ENCODE data around the gene TMEM176A. TPM values are rescaled to one million over a fixed set of nuclear protein-coding genes. Genes with fewer than 3 reads are reported as not detected.

TMEM176A gene
- total RNA-seq, 1 experiment from 2014 or later: not detected

- TF ChIP-seq REST (IDR thresholded peaks at IDR 0.05; ENCODE audit: low read depth) (no peak), EGR1 (IDR thresholded peaks at IDR 0.05; ENCODE audit: low read depth) (no peak), CBX3 (IDR thresholded peaks at IDR 0.05; ENCODE audit: low read depth) (no peak), FOSL1 (IDR thresholded peaks at IDR 0.05; ENCODE audit: low read depth) (no peak), POLR2A (IDR thresholded peaks at IDR 0.05; ENCODE audit: borderline replicate concordance, extremely low read depth, insufficient read depth, insufficient read length) (no peak)
Observed at GRCh38 chr7:150759479-150759878, 41.1 kb upstream of the TMEM176A start (continued).

- intact Hi-C loops (cut with micrococcal nuclease): no loop called here
- no peaks in the 10 kb centered on the region for H3K9me3 ChIP-seq (ENCODE audit: control insufficient read depth in 1 of 2, insufficient read depth in 1 of 2, low read depth in 1 of 2, low read length in 2 of 2)
- no peaks in the 10 kb centered on the region for H3K36me3 ChIP-seq (ENCODE audit: control insufficient read depth in 1 of 2, insufficient read depth in 2 of 2, low read length in 2 of 2)
- ChIA-PET POLR2A (no interaction called here), RAD21 (ENCODE audit: low non-redundant PET in 1 of 2, low total read pairs in 2 of 2, uncharacterized antibody in 2 of 2, unreplicated experiment in 2 of 2) (no interaction called here), CTCF (no interaction called here)
- no peaks in the 10 kb centered on the region for H4K20me1 ChIP-seq (ENCODE audit: insufficient read depth)
- H3K4me1 ChIP-seq (ENCODE audit: control insufficient read depth in 1 of 2, insufficient read depth in 2 of 2, low read length in 2 of 2): no peaks in the 10 kb centered on the region
- no peak overlapping the region for H3K9ac ChIP-seq (ENCODE audit: low read length)
- BruUV-seq (replicated peaks): no TSS peak
- no peak overlapping the region for H3K27ac ChIP-seq (ENCODE audit: low read depth, low read length)
- H3K4me3 ChIP-seq (replicated peaks in 1 of 2; ENCODE audit: low read depth in 1 of 2, low read length in 2 of 2): no peak overlapping the region
- DNase-seq (ENCODE audit: low read depth, low spot score): no peak
- H2AFZ ChIP-seq (ENCODE audit: low read depth, low read length, poor library complexity, severe bottlenecking): no peak overlapping the region
- TF ChIP-seq CBX3 (IDR thresholded peaks at IDR 0.05; ENCODE audit: low read depth) (no peak), REST (IDR thresholded peaks at IDR 0.05; ENCODE audit: low read depth) (no peak), JUND (IDR thresholded peaks at IDR 0.05) (no peak), ELF1 (IDR thresholded peaks at IDR 0.05; ENCODE audit: borderline replicate concordance, low read depth) (no peak), YY1 (IDR thresholded peaks at IDR 0.05; ENCODE audit: extremely low read depth, insufficient replicate concordance, low read depth, low read length) (no peak), RAD21 (IDR thresholded peaks at IDR 0.05; ENCODE audit: low read depth) (no peak), POLR2AphosphoS5 (IDR thresholded peaks at IDR 0.05; ENCODE audit: low read depth, low read length) (no peak), EZH2 (IDR thresholded peaks at IDR 0.05) (no peak), EZH2phosphoT487 (IDR thresholded peaks at IDR 0.05; ENCODE audit: borderline replicate concordance) (no peak), SRF (IDR thresholded peaks at IDR 0.05; ENCODE audit: low read depth) (no peak), FOSL1 (IDR thresholded peaks at IDR 0.05; ENCODE audit: low read depth) (no peak), POLR2A (IDR thresholded peaks at IDR 0.05; ENCODE audit: borderline replicate concordance, extremely low read depth, insufficient read depth, insufficient read length) (no peak), ZNF274 (IDR thresholded peaks at IDR 0.05; ENCODE audit: low read depth, low read length) (no peak), TCF7L2 (IDR thresholded peaks at IDR 0.05; ENCODE audit: borderline replicate concordance, extremely low read depth, insufficient read depth, insufficient read length) (no peak)
- no peaks in the 10 kb centered on the region for H3K9me2 ChIP-seq (ENCODE audit: insufficient read depth)
- no peaks in the 10 kb centered on the region for H3K79me2 ChIP-seq (ENCODE audit: insufficient read depth, low read length)
- no peak overlapping the region for H3K4me2 ChIP-seq (ENCODE audit: low read length)
- peaks cover 12% of the 10 kb centered on the region; the same call in 1 of the 2 replicates for H3K27me3 ChIP-seq (ENCODE audit: insufficient read depth, low read length)
- ATAC-seq: no peak
Observed at GRCh38 chr7:150766334-150766709, 34.2 kb upstream of the TMEM176A start.
